Neural progenitor cell (in vitro differentiated cells): ENCODE results near the gene GLIS1. TPM values are rescaled to one million over a fixed set of nuclear protein-coding genes. Genes with fewer than 3 reads are reported as not detected.

Source experiments
- DNase-seq: peaks from one replicate; pipeline ENCODE4 v3.0.0-alpha.2; 2016; ENCODE audit warnings: low spot score
- H2AFZ ChIP-seq: fragments of 200-600 bp; sonication (generic); replicated peaks from 2 replicates; pipeline ENCODE4 v1.6.1; 2016; ENCODE audit warnings: antibody characterized with exemption
- H3F3A ChIP-seq: fragments of 200-600 bp; sonication (generic); 2 replicates; pipeline ENCODE4 v1.6.1; 2016; ENCODE audit warnings: antibody characterized with exemption, low read depth
- H3K27ac ChIP-seq: fragments of 200-600 bp; sonication (generic); 2 replicates; pipeline ENCODE4 v1.5.1; 2016; ENCODE audit warnings: mild to moderate bottlenecking
- H3K27me3 ChIP-seq: fragments of 200-600 bp; sonication (generic); 2 replicates; pipeline ENCODE4 v1.6.1; 2016; ENCODE audit warnings: mild to moderate bottlenecking, moderate library complexity
- H3K36me3 ChIP-seq: fragments of 200-600 bp; sonication (generic); 2 replicates; pipeline ENCODE4 v1.5.1; 2016
- H3K4me1 ChIP-seq: fragments of 200-600 bp; sonication (generic); 2 replicates; pipeline ENCODE4 v1.6.1; 2016; ENCODE audit warnings: mixed run types
- H3K4me2 ChIP-seq: fragments of 200-600 bp; sonication (generic); 2 replicates; pipeline ENCODE4 v1.6.1; 2016
- H3K4me3 ChIP-seq: fragments of 200-600 bp; sonication (generic); 2 replicates; pipeline ENCODE4 v1.5.1; 2016
- H3K79me2 ChIP-seq: fragments of 200-600 bp; sonication (generic); 2 replicates; pipeline ENCODE4 v1.6.1; 2016; ENCODE audit warnings: low read depth
- H3K9ac ChIP-seq: fragments of 200-600 bp; sonication (generic); 2 replicates; pipeline ENCODE4 v1.6.1; 2016
- H3K9me3 ChIP-seq: fragments of 200-600 bp; sonication (generic); 2 replicates; pipeline ENCODE4 v1.5.1; 2016; ENCODE audit warnings: low read depth
- H4K20me1 ChIP-seq: fragments of 200-600 bp; sonication (generic); 2 replicates; pipeline ENCODE4 v1.6.1; 2016; ENCODE audit warnings: low read depth
- H3K27ac Mint-ChIP-seq: 3 replicates; pipeline ENCODE4 v1.8.0; 2021; ENCODE audit warnings: mixed read lengths
- H3K27me3 Mint-ChIP-seq: 2 replicates; pipeline ENCODE4 v1.8.0; 2022; ENCODE audit warnings: low read depth, mild to moderate bottlenecking, inconsistent platforms, moderate library complexity, mixed read lengths; ENCODE audit not compliant: insufficient read depth
- H3K36me3 Mint-ChIP-seq: 3 replicates; pipeline ENCODE4 v1.8.0; 2021; ENCODE audit warnings: mixed read lengths
- H3K4me1 Mint-ChIP-seq: 3 replicates; pipeline ENCODE4 v1.8.0; 2021; ENCODE audit warnings: mixed read lengths
- H3K4me3 Mint-ChIP-seq: 3 replicates; pipeline ENCODE4 v1.8.0; 2021; ENCODE audit warnings: mild to moderate bottlenecking, moderate library complexity, mixed read lengths
- H3K9me3 Mint-ChIP-seq: 3 replicates; pipeline ENCODE4 v1.8.0; 2020; ENCODE audit warnings: mixed read lengths
- CTCF ChIP-seq: fragments of 200-600 bp; sonication (generic); IDR thresholded peaks from 2 replicates; pipeline ENCODE4 v1.5.1; 2017; ENCODE audit warnings: antibody characterized with exemption, mild to moderate bottlenecking
- EZH2 ChIP-seq: fragments of 200-600 bp; sonication (generic); IDR thresholded peaks from 2 replicates; pipeline ENCODE4 v1.6.1; 2017; ENCODE audit warnings: antibody characterized with exemption, mild to moderate bottlenecking, moderate library complexity
- EZH2phosphoT487 ChIP-seq: fragments of 200-600 bp; sonication (generic); IDR thresholded peaks from 2 replicates; pipeline ENCODE4 v1.6.1; 2017; ENCODE audit warnings: antibody characterized with exemption
- total RNA-seq: library from RNA; depleted of rRNA; stranded (reverse); fragments of >200 nt; gene quantifications from 2 replicates; pipeline ENCODE4 v1.2.3, GENCODE V29; 2015; ENCODE audit warnings: low replicate concordance

GLIS1 gene
- total RNA-seq, 1 donor from 2014 or later: not detected

- H3K79me2 ChIP-seq: no peaks in the 10 kb centered on the region
- H4K20me1 ChIP-seq: no peaks in the 10 kb centered on the region
- H3K4me3 ChIP-seq: no peak overlapping the region
- no peak overlapping the region for H3K4me2 ChIP-seq
- no peaks in the 10 kb centered on the region for H3K27me3 ChIP-seq
- TF ChIP-seq EZH2 (no peak), EZH2phosphoT487 (no peak), CTCF (no peak)
- H2AFZ ChIP-seq: no peak overlapping the region
- H3K9me3 Mint-ChIP-seq: no peaks in the 10 kb centered on the region
- H3K27ac ChIP-seq: no peak overlapping the region
- no peak for DNase-seq
- H3K4me1 ChIP-seq: peaks cover 4% of the 10 kb centered on the region
- H3F3A ChIP-seq: no peaks in the 10 kb centered on the region
- peaks cover 11% of the 10 kb centered on the region for H3K4me1 Mint-ChIP-seq
- peaks cover 15% of the 10 kb centered on the region for H3K27me3 Mint-ChIP-seq
- no peak overlapping the region for H3K9ac ChIP-seq
- H3K36me3 Mint-ChIP-seq: no peaks in the 10 kb centered on the region
- no peak overlapping the region for H3K27ac Mint-ChIP-seq
- no peak overlapping the region for H3K4me3 Mint-ChIP-seq
- H3K9me3 ChIP-seq: no peaks in the 10 kb centered on the region
- no peaks in the 10 kb centered on the region for H3K36me3 ChIP-seq
Measured at GRCh38 chr1:53669621-53670191, 69.3 kb downstream of the GLIS1 start.

- H3K27ac Mint-ChIP-seq: no peak overlapping the region
Measured at GRCh38 chr1:53666566-53666965, 72.4 kb downstream of the GLIS1 start.

GRCh38 chr1:53665996-53666395 lies 73.0 kb downstream of the GLIS1 start:
- Histone ChIP-seq H3K9me3 (no peaks in the 10 kb centered on the region), H4K20me1 (no peaks in the 10 kb centered on the region), H3F3A (no peaks in the 10 kb centered on the region), H3K27me3 (no peaks in the 10 kb centered on the region), H3K4me2 (no peak overlapping the region), H3K27ac (no peak overlapping the region), H2AFZ (no peak overlapping the region), H3K9ac (no peak overlapping the region), H3K79me2 (no peaks in the 10 kb centered on the region), H3K4me1 (no peaks in the 10 kb centered on the region), H3K36me3 (no peaks in the 10 kb centered on the region), H3K4me3 (no peak overlapping the region)
- Mint-ChIP-seq H3K4me3 (no peak overlapping the region), H3K9me3 (no peaks in the 10 kb centered on the region), H3K36me3 (no peaks in the 10 kb centered on the region), H3K27ac (no peak overlapping the region), H3K27me3 (peaks cover 11% of the 10 kb centered on the region), H3K4me1 (peaks cover 5% of the 10 kb centered on the region)
- TF ChIP-seq CTCF (no peak), EZH2 (no peak), EZH2phosphoT487 (no peak)
- DNase-seq: no peak

More at GRCh38 chr1:53666566-53666965, 72.4 kb downstream of the GLIS1 start:
- Mint-ChIP-seq H3K27me3 (peaks cover 11% of the 10 kb centered on the region), H3K9me3 (no peaks in the 10 kb centered on the region), H3K4me3 (no peak overlapping the region), H3K4me1 (peaks cover 5% of the 10 kb centered on the region), H3K36me3 (no peaks in the 10 kb centered on the region)
- no peak overlapping the region for H3K27ac ChIP-seq
- no peaks in the 10 kb centered on the region for H3K36me3 ChIP-seq
- no peak overlapping the region for H3K9ac ChIP-seq
- H3K79me2 ChIP-seq: no peaks in the 10 kb centered on the region
- H3K9me3 ChIP-seq: no peaks in the 10 kb centered on the region
- TF ChIP-seq CTCF: no peak
- TF ChIP-seq EZH2: no peak
- TF ChIP-seq EZH2phosphoT487: no peak
- H2AFZ ChIP-seq: no peak overlapping the region
- H3K4me3 ChIP-seq: no peak overlapping the region
- no peak for DNase-seq
- H3F3A ChIP-seq: no peaks in the 10 kb centered on the region
- no peaks in the 10 kb centered on the region for H3K4me1 ChIP-seq
- H3K4me2 ChIP-seq: no peak overlapping the region
- H4K20me1 ChIP-seq: no peaks in the 10 kb centered on the region
- no peaks in the 10 kb centered on the region for H3K27me3 ChIP-seq
